ENCODE results near the gene ADGRV1.
"Not testable (repeated sequence)": the region's sequence is repeated elsewhere in the genome, so short reads cannot be mapped to it uniquely, and the experiment has no call there.

The ADGRV1 gene

DNA sequence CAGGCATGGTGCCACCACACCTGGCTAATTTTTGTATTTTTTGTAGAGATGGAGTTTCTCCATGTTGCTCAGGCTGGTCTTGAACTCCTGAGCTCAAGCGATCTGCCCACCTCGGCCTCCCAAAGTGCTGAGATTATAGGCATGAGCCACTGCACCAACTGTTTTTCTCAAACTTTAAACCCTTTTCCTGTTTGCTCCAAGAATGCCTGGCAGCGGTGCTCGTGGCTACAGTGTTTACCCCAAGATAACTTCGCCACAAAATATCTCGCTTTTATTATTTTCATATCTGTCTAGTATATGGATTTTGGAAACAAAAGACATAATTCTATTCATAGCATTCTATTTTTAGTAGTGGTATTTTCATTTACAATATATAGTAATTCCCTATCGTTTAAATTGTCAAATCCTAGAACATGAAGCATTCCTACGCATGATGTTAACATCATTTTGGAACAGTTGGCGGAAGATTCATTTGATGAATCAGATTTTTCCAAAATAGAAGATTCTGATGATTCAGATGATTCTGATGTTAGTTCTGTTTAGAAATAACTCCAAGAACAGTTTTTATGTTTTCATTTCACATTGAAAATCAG lies 504.6 kb downstream of the ADGRV1 start:
- not testable (repeated sequence) for DNase-seq (ENCODE audit: low read depth)

- no peak for DNase-seq (ENCODE audit: low read depth)
Measured at GRCh38 chr5:91065496-91065895, 506.9 kb downstream of the ADGRV1 start.

GRCh38 chr5:91069364-91069763 lies 510.8 kb downstream of the ADGRV1 start:
- DNase-seq (ENCODE audit: low read depth): no peak

DNA sequence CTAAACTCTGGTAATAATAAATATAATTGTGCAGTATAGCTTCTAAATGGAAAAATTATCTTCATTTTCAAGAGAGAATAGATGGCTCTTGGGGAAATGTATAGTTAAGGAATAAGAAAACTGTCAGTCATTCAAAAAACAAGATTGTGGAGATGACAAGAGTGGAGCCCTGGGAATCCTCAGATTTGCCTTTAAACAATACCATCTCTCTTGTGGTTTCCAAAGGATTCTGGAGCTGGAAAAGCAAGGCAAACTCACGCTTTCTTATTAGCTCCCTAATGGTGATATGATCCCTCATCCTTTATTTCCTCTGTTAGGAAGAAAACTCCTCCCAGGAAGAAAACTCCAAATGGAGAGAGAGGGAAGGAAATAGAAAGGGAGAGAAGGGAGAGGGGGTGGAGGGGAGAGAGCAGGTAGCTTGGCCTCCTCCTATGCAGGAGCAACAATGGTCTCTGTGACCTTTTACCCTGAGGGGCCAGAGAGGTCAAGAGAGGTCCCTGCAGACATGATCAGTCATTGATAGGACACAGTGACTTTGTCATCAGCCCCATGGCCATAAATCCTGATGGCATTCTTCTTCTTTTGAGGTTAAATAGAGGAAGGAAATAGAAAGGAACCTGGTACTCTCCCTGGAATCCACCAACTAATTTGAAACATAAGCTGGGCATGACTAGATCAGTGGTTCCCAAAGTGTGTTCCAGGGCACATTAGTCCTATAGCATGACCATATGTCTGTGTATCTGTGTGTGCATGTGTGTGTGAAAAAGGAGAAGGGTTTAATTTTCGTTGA lies 512.4 kb downstream of the ADGRV1 start:
- DNase-seq (ENCODE audit: low read depth): no peak

GRCh38 chr5:91072881-91073280 lies 514.3 kb downstream of the ADGRV1 start:
- DNase-seq (ENCODE audit: low read depth): no peak

- DNase-seq (ENCODE audit: low read depth): no peak
Measured at GRCh38 chr5:91074615-91075014, 516.0 kb downstream of the ADGRV1 start.

DNA sequence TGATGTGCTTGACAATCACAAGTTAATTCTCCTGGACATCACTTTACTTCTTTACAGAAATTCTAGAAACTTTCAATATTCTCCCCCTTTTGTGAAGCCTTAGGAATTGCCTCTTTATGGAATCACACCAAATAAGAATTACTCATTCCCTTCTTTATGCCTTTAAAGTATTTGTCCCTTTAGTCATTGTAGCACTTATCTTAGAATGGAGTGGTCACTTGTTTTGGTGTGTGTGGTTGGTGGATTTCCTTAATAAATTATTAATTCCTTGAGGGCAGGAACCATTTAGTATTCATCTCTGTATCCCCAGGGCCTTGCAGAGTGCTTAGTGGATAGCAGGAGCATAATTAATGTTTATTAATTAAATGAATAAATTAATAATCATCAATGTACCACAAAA lies 517.5 kb downstream of the ADGRV1 start:
- no peak for DNase-seq (ENCODE audit: low read depth)

DNA sequence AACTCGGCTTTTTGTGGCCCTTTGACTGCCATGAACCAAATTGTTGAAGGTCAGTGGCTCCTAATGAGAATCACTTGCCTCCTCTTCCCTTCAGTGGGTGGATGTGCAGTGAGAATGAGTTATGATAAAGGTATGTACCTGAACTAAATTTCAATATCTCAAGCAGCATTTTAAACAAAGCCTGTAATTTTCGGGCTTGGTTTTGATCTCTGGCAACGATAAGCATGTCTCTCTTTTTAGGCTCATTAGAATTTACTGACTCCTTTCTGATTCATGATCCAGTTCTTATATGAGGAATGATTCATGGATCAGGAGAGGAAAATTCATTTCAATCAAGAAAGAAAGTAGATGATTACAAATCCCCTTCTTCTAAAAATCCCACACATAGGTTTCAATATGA lies 519.0 kb downstream of the ADGRV1 start:
- DNase-seq (ENCODE audit: low read depth): no peak

GRCh38 chr5:91079037-91079436 lies 520.4 kb downstream of the ADGRV1 start:
- no peak for DNase-seq (ENCODE audit: low read depth)

DNA sequence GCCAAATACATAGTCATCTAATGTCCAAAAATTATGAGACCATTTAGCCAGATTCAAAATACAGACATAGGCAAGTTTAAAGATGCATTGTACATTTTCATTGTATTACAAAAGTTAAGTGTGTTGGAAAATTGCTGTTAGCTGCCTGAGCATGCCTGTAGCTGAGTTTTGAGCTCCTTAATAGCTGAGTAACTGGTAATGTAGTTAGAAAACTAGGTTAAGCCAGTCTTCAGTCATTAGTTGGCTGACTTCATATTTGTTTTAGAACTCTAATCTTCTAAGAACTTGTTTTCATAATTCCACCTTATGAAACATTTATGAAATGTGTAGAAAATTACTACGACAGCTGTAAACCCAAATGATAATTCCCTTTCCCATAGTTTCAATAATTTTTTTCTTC lies 531.2 kb downstream of the ADGRV1 start:
- DNase-seq (ENCODE audit: low read depth): no peak

DNA sequence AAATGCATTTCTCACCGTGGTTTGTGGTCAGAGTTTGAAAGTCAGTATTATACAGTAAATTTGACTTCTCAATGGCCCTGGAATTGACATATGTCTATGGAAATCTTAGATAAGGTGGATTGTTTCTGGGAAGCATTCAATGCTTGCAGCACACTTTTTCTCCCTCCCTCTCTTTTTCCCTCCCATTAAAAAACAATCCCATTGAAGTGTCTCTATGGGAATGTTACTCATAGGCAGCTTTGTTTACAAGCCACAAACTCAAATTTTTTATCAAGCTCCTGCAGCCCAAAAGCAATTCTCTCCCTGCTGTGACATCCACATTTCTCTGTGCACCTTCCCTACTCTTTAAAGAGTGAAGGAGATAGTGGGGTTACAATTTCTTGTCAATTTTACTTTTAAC lies 532.4 kb downstream of the ADGRV1 start:
- no peak for DNase-seq (ENCODE audit: low read depth)

DNA sequence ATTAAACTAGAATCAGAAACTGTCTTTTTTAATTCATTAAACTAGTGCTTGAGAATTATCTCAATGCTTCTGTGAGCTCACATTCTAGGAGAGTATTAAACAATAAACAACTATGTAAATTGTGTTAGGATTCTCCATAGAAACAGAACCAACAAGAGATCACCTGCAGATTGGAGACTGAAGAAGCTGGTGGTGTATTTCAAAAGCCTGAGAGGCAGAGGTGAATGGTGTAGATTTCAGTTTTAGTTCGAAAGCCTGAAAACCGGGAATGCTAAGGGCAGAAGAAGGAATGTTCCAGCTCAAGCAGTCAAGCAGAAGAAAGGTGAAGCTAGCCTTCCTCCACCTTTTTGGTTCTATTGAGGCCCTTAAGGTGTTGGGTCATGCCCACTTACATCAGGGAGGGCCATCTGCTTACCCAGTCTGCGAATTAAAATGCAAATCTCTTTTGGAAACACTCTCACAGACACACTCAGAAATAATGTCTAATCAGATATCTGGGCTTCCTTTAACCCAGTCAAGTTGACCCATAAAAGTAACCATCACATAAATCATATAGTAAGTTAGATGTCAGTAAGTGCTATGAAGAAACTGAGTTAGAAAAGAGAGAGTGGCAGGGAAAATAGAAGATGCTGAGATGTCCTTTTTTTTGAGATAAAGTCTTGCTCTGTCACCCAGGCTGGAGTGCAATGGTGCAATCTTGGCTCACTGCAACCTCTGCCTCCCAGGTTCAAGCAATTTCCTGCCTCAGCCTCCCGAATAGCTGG lies 533.1 kb downstream of the ADGRV1 start:
- no peak for DNase-seq (ENCODE audit: low read depth)

- no peak for DNase-seq (ENCODE audit: low read depth)
Measured at GRCh38 chr5:91092859-91093783, 534.5 kb downstream of the ADGRV1 start.

DNA sequence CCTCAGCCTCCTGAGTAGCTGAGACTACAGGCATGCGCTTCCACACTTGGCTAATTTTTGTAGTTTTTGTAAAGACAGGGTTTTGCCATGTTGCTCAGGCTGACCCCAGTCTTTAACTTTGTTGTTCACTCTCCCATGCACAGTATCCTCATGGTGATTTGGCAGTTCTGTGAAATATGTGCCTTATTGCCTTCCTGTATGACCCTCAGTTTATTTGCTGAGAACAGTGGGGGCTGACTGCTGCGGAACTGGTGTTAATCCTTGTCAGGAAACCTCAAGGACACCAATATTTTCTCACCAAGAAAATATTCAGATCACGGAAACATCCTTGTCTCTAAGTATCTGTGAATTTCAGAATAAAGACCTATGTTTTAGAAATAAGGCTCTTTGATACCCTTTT lies 536.7 kb downstream of the ADGRV1 start:
- no peak for DNase-seq (ENCODE audit: low read depth)

- DNase-seq (ENCODE audit: low read depth): no peak
Measured at GRCh38 chr5:91095786-91096385, 537.3 kb downstream of the ADGRV1 start.

DNA sequence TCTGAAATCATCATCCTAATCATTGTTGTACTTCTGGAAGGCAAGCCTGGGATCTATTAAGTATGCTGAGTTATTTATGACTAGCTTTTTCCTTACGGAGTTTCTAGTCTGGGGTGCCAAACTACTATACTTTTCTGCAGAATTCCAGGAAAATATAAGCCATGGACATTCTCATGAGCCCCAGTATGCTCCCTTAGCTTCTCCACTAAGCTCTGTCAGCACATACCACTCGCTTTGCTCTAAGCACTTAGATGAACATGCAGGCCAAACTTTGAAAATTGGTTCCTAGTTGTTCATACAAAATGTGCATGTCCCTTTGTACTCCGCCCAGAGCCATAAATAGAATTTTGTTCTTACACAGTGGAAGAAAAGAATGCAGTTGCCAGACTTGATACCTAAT lies 539.9 kb downstream of the ADGRV1 start:
- no peak for DNase-seq (ENCODE audit: low read depth)

- DNase-seq (ENCODE audit: low read depth): peak; percentile 2
Measured at GRCh38 chr5:91101600-91102379, 543.2 kb downstream of the ADGRV1 start.

GRCh38 chr5:91103353-91104061 lies 544.9 kb downstream of the ADGRV1 start:
- DNase-seq (ENCODE audit: low read depth): no peak

DNA sequence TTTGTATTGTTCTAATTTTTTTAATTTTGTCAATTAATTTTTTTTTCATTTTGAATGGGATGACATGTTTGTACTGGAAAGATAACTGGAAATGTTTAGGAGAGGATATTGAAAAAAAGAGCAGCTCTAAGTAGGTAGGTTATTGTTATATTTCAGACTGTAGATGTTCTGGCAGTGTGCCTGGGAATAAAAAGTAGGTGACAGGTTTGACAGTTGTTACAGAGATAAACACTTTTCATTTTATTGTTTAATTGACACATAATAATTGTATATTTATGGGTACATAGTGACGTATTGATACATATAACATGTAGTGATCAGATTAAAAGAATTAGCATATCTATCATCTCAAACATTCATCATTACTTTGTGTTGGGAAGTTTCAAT lies 545.5 kb downstream of the ADGRV1 start:
- no peak for DNase-seq (ENCODE audit: low read depth)

DNA sequence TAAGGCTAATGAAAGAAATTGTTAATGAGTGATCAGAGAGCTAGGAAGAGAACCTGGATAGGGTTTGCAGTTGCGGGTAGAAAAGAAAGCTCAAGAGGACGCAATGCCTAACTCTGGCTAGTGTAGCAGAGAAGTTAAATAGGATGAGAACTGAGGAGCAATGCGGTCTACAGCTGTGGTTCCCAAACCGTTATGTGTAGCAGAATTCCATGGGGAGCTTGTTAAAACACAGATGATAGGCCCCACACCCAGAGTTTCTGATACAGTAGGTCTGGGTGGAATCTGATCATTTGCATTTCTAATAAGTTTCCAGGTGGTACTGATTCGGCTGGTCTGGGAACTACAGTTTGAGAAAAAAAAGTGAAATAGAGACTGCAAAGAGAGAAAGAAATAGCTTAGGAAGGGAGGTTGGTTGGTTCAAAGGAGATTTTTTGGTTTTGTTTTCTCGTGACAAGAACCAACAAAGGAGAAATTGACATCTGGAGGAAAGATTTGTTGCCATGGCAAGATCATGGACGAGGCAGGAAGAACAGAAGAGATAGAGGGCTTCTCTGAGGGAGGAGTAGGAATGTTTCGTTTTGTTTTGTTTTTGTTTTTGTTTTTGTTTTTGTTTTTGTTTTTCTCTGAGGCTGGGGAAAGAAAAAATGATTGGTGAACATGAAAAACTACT lies 548.4 kb downstream of the ADGRV1 start:
- DNase-seq (ENCODE audit: low read depth): no peak

All from stimulated activated CD8-positive, alpha-beta memory T cell treated with anti-CD3 and anti-CD28 coated beads, Interleukin-4, amount 100 ng/mL, for 24 hours (primary cell).